ENCODE measurements around the gene OGG1.

Gene OGG1

DNA sequence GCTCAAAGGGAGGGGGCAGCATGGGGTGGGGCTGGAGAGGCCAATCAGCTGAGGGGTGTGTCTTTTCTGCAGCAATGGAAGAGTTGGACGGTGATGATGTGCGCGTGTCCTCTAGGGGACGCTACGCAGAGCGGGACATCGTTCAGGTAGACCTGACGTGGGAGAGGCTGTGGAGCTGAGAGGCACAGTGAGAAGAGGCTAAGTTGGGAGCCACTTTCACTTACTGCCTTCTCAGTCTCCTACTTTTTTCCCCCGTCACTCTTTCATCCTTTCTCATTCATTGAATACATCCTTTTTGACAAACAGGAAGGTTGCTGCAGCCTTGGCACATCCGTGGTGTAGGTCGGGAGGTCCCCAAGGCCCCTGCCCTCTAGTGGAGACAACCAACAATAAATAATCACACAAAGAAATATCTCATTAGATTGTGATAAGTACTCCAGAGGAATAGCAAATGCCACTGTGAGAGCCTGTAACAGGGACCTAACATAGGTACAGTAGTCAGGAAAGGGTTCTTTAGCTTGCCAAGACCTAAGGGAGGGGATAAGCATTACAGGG, 22.6 kb upstream of the OGG1 start:
- peak; percentile 27 for DNase-seq (ENCODE audit: low read depth)
- no peak overlapping the region for H3K4me3 ChIP-seq (ENCODE audit: low read length)
- TF ChIP-seq, protein P1, sequence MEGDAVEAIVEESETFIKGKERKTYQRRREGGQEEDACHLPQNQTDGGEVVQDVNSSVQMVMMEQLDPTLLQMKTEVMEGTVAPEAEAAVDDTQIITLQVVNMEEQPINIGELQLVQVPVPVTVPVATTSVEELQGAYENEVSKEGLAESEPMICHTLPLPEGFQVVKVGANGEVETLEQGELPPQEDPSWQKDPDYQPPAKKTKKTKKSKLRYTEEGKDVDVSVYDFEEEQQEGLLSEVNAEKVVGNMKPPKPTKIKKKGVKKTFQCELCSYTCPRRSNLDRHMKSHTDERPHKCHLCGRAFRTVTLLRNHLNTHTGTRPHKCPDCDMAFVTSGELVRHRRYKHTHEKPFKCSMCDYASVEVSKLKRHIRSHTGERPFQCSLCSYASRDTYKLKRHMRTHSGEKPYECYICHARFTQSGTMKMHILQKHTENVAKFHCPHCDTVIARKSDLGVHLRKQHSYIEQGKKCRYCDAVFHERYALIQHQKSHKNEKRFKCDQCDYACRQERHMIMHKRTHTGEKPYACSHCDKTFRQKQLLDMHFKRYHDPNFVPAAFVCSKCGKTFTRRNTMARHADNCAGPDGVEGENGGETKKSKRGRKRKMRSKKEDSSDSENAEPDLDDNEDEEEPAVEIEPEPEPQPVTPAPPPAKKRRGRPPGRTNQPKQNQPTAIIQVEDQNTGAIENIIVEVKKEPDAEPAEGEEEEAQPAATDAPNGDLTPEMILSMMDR (IDR thresholded peaks at IDR 0.05; ENCODE audit: insufficient read depth, low read depth, low read length, missing control alignments) = no peak

DNA sequence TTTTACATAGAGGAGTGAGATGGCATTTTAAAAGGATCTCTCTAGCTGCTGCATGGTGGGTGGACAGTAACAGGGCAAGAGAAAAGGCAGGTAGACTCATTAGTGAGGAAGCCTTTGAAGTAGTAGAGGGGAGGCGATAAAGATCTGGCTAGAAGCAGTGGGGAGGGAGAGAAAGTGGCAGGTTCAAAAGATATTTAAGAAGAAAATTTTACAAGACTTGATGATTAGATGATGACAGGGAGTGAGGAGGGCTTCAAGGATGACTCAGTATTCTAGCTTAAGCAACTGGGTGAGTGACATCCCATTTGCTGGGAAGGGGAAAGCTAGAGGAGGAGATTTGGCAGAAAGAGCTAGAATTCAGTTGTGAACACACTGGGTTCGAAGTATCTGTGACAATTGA, 22.0 kb upstream of the OGG1 start:
- H3K4me3 ChIP-seq (ENCODE audit: low read length) = no peak overlapping the region
- TF ChIP-seq, protein P1 (IDR thresholded peaks at IDR 0.05; ENCODE audit: insufficient read depth, low read depth, low read length, missing control alignments) = no peak
- DNase-seq (ENCODE audit: low read depth) = peak; percentile 54

DNA sequence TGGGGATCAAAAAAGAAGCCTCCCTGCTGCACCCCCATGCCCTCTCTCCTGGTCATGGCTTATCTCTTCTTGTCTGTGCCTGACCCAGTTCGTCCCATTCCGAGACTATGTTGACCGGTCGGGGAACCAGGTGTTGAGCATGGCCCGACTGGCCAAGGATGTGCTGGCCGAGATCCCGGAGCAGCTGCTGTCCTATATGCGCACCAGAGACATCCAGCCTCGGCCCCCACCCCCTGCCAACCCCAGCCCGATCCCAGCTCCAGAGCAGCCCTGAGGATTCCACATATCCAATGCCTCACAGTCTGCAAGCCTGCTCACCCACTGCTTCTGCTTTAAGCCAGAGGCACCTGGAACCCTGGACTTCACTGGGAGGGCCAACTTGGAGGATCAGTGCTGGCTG, 20.3 kb upstream of the OGG1 start:
- TF ChIP-seq, protein P1 (IDR thresholded peaks at IDR 0.05; ENCODE audit: insufficient read depth, low read depth, low read length, missing control alignments) = no peak
- DNase-seq (ENCODE audit: low read depth) = no peak
- H3K4me3 ChIP-seq (ENCODE audit: low read length) = no peak overlapping the region

DNA sequence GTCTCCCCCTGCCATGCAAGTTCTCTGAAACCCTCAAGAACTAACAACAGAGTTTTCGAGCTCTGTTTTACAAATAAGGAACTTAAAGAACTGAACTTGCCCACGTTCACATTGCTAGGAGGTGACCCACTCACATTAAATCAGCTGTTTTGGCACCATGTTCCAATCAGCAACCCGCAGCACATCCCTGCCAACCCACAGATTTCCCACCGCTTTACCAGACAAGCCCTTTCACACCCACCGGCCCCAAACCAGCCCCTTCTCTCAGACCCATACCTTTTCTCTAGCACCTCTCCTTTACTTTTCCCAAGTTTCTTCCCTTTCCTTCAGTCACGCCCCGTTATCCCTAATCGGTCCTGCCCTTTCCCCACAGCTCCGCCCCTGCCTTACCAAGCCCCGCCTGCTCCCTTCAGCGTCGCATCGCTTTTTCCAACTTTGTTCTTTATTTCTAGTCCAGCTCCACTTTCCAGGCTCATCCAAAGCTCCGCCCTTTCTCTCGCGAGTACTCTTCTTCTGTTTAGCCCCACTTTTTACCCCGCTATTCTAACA, 19.0 kb upstream of the OGG1 start:
- TF ChIP-seq, protein P1 (IDR thresholded peaks at IDR 0.05; ENCODE audit: insufficient read depth, low read depth, low read length, missing control alignments) = no peak
- DNase-seq (ENCODE audit: low read depth) = no peak
- peak overlapping the region; percentile 57 for H3K4me3 ChIP-seq (ENCODE audit: low read length)

DNA sequence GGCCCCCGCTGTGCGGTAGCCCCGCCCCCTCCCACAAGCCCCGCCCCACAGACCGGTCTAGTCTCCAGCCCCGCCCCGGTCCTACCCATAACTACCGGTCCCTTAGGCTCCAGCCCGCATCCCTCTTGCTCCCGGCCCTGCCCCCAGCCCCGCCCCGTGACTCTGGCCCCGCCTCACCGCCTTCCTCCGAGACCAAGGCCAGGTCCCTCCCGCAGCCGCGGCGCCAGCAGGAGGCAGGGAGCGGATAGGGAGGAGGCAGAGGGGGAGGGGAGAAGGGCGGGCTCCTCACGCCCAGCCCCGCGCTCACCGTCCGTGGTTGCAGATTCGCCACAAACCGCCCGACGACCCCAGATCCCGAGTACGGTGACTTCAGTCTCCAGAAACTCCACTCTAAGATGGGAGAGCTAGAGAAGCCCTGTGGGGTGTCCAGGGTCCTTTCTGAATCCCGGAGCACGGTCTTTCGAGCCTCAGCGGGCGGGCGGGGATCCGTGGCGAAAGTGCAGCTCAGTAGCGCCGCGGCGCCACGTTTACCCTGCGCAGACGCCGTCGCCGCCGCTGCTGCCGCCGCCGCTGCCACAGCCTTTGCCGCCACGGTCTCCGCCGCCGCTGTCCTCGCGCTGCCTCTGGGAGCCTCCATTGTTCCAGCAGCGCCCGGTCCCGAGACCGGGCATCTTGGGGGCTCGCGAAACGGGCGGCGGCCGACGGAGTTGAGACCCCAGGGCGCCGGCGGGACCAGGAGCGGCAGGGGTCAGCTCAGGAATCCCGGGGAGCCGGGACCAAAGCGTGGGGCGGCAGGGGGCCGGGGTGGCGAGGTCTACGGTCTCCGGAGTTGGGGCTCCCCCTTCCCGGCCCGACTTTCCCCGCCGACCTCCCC, 18.3 kb upstream of the OGG1 start, which contains the start of gene BRPF1:
BRPF1 (plus strand) TSS at position 530 of the 874 bp plus-strand sequence. CDS start 2,406 bp downstream, outside the sequence.
- H3K4me3 ChIP-seq (ENCODE audit: low read length) = peak within 1 kb of the TSS; percentile 82
- peak; percentile 100 for DNase-seq (ENCODE audit: low read depth)
- TF ChIP-seq, protein P1 (IDR thresholded peaks at IDR 0.05; ENCODE audit: insufficient read depth, low read depth, low read length, missing control alignments) = peak; percentile 23

DNA sequence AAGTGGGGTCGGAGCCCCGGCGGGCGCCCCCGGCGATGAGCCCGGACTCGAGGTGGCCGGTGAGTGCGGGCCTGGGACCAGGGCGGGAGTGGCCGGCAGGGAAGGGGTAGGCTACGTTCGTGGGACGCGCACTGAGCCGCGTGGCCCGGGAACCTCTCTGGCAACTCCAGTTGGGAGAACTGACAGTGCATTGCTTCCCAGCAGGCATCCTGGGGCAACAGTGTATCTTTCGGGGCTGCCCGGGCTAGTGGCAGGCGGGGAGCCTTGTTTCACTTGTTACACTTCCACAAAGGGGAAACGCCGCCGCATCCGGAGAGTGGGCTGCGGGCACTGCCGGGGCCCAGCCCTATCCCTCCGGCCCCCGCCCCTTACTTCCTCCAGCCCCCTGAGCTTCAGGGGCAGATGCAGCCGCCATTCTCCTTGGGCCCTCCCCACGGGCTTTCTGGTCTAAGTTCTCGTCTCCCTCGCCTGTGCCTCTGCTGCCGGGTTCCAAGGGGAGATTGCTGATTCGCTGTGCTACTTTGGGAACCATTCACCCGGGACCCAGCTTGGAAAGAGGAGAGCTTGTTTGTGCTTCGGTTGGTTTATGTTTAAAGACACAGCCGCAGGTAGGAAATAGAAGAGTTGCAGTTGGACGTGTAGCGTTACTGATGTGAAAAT, 17.5 kb upstream of the OGG1 start:
- TF ChIP-seq, protein P1 (IDR thresholded peaks at IDR 0.05; ENCODE audit: insufficient read depth, low read depth, low read length, missing control alignments) = no peak
- DNase-seq (ENCODE audit: low read depth) = peak; percentile 19
- peak overlapping the region; percentile 82 for H3K4me3 ChIP-seq (ENCODE audit: low read length)
